Left lung (tissue), 10 donors: ENCODE measurements around the gene PLXDC2. TPM values are rescaled to one million over a fixed set of nuclear protein-coding genes. Genes with fewer than 3 reads are reported as not detected.

Source experiments
- ATAC-seq: fragments of 200-7000 bp; cut with Tn5 transposase; one replicate; pipeline ENCODE4 v1.9.1; 2020; ENCODE audit warnings: moderate library complexity
- DNase-seq, 4 donors: peaks; one replicate each; pipeline ENCODE4 v3.0.0-alpha.2; 2013 to 2020
- H3K27ac ChIP-seq, 2 donors: fragments of 200-600 bp; sonication (generic) in 1 of 2; one replicate each; pipeline versions ENCODE4 v1.5.0 to v1.8.0; 2020 to 2021
- H3K27me3 ChIP-seq, 2 donors: fragments of 200-600 bp; sonication (generic) in 1 of 2; one replicate each; pipeline versions ENCODE4 v1.5.0 to v1.8.0; 2020 to 2021
- H3K36me3 ChIP-seq, 2 donors: fragments of 200-600 bp; sonication (generic) in 1 of 2; one replicate each; pipeline versions ENCODE4 v1.5.0 to v1.8.0; 2020 to 2021
- H3K4me1 ChIP-seq, 2 donors: fragments of 200-600 bp; one replicate each; pipeline ENCODE4 v1.8.0; 2021
- H3K4me3 ChIP-seq, 2 donors: fragments of 200-600 bp; sonication (generic) in 1 of 2; one replicate each; pipeline versions ENCODE4 v1.5.0 to v1.8.0; 2020 to 2021; ENCODE audit warnings: mild to moderate bottlenecking in 1 of 2
- H3K9me3 ChIP-seq, 2 donors: fragments of 200-600 bp; sonication (generic) in 1 of 2; one replicate each; pipeline versions ENCODE4 v1.5.0 to v1.8.0; 2020 to 2021
- CTCF ChIP-seq, 2 donors: fragments of 200-600 bp; sonication (generic) in 1 of 2; IDR thresholded peaks; one replicate each; pipeline versions ENCODE4 v1.5.0 to v1.8.0; 2021; ENCODE audit warnings: antibody characterized with exemption in 2 of 2
- intact Hi-C, 2 donors: fragments of 100-400 bp; cut with DNase I; formaldehyde crosslinking; loops; one replicate each; pipeline versions ENCODE4 v1.11.2 to v1.14.2; 2022
- polyA plus RNA-seq, 6 donors: library from polyadenylated mRNA; unstranded; fragments of 120-200 nt; gene quantifications; one replicate each; pipeline ENCODE4 v1.2.1, GENCODE V29; 2013; ENCODE audit not compliant: insufficient read length in 6 of 6
- total RNA-seq, 2 donors: library from RNA; stranded (reverse); fragmentation: NEBNext Ultra II Directional; extraction: Animal tissue kit (Norgen Biotek cat#: 25700); gene quantifications; one replicate each; pipeline ENCODE4 v1.2.1, GENCODE V29; 2021
- donor health status: DM: no; HTN: yes; CAD: no.
- donor health status: DM: no; HTN: no; CAD: no.

Gene PLXDC2
- total and polyA plus RNA-seq, 8 donors: 85.3 to 127 (median 112) TPM

- Histone ChIP-seq H3K27me3 (no peaks in the 10 kb centered on the region), H3K9me3 (peaks cover 0 to 3% of the 10 kb centered on the region in 2 donors), H3K4me1 (no peaks in the 10 kb centered on the region), H3K27ac (no peak overlapping the region), H3K4me3 (no peak overlapping the region), H3K36me3 (no peaks in the 10 kb centered on the region)
- DNase-seq (no peak), ATAC-seq (no peak)
- intact Hi-C loops: no loop called here
- no peak for TF ChIP-seq CTCF (IDR thresholded peaks at IDR 0.05)
Measured at GRCh38 chr10:20265146-20265545, 448.9 kb downstream of the PLXDC2 start.

GRCh38 chr10:20267734-20268133 lies 451.5 kb downstream of the PLXDC2 start:
- Histone ChIP-seq H3K4me3 (no peak overlapping the region), H3K4me1 (no peaks in the 10 kb centered on the region), H3K9me3 (no peaks in the 10 kb centered on the region), H3K36me3 (no peaks in the 10 kb centered on the region), H3K27me3 (no peaks in the 10 kb centered on the region), H3K27ac (no peak overlapping the region)
- intact Hi-C loops: no loop called here
- DNase-seq: no peak
- no peak for ATAC-seq
- TF ChIP-seq CTCF (IDR thresholded peaks at IDR 0.05): no peak

- Histone ChIP-seq H3K36me3 (no peaks in the 10 kb centered on the region), H3K27me3 (no peaks in the 10 kb centered on the region), H3K9me3 (no peaks in the 10 kb centered on the region), H3K27ac (no peak overlapping the region), H3K4me1 (no peaks in the 10 kb centered on the region), H3K4me3 (no peak overlapping the region)
- DNase-seq (no peak), ATAC-seq (no peak)
- intact Hi-C loops: no loop called here
- no peak for TF ChIP-seq CTCF (IDR thresholded peaks at IDR 0.05)
Measured at GRCh38 chr10:20271490-20271889, 455.3 kb downstream of the PLXDC2 start.

- Histone ChIP-seq H3K36me3 (no peaks in the 10 kb centered on the region), H3K9me3 (no peaks in the 10 kb centered on the region), H3K4me3 (no peak overlapping the region), H3K27me3 (no peaks in the 10 kb centered on the region), H3K4me1 (no peaks in the 10 kb centered on the region), H3K27ac (no peak overlapping the region)
- no peak for TF ChIP-seq CTCF (IDR thresholded peaks at IDR 0.05)
- ATAC-seq: no peak
- no peak for DNase-seq
- intact Hi-C loops: no loop called here
Measured at GRCh38 chr10:20272608-20273007, 456.4 kb downstream of the PLXDC2 start.

GRCh38 chr10:20274571-20274970 lies 458.3 kb downstream of the PLXDC2 start:
- intact Hi-C loops: no loop called here
- H3K36me3 ChIP-seq: peaks cover 0 to 4% of the 10 kb centered on the region in 2 donors
- ATAC-seq: no peak
- H3K9me3 ChIP-seq: no peaks in the 10 kb centered on the region
- H3K4me3 ChIP-seq: no peak overlapping the region
- no peaks in the 10 kb centered on the region for H3K4me1 ChIP-seq
- H3K27ac ChIP-seq: no peak overlapping the region
- TF ChIP-seq CTCF (IDR thresholded peaks at IDR 0.05): no peak
- no peaks in the 10 kb centered on the region for H3K27me3 ChIP-seq
- DNase-seq: no peak
